ENCODE data around the gene RREB1.

RREB1 gene

GRCh38 chr6:7107578-7108195 is at the start of gene RREB1:
Gene RREB1, plus strand, starts transcription at chr6:7107961. Its CDS starts 73,951 bp downstream, at chr6:7181912.
- peak in 1 of 2 donors; percentile 38 for DNase-seq (ENCODE audit: low read depth in 2 of 2)

GRCh38 chr6:7058250-7058923 is 49.4 kb upstream of the RREB1 start:
- DNase-seq (ENCODE audit: low read depth in 2 of 2), result no peak

GRCh38 chr6:7060769-7061516 is 46.8 kb upstream of the RREB1 start:
- DNase-seq (ENCODE audit: low read depth in 2 of 2), result no peak

- DNase-seq (ENCODE audit: low read depth in 2 of 2), result no peak
These were observed 45.2 kb upstream of the RREB1 start for GRCh38 chr6:7062451-7063162.

GRCh38 chr6:7067305-7067704 is 40.5 kb upstream of the RREB1 start:
- no peak for DNase-seq (ENCODE audit: low read depth in 2 of 2)

GRCh38 chr6:7071405-7071804 is 36.4 kb upstream of the RREB1 start:
- DNase-seq (ENCODE audit: low read depth in 2 of 2), result no peak

- DNase-seq (ENCODE audit: low read depth in 2 of 2), result no peak
These were observed 34.5 kb upstream of the RREB1 start for GRCh38 chr6:7073082-7073820.

GRCh38 chr6:7073821-7074525 is 33.8 kb upstream of the RREB1 start:
- peak; percentile 54 to 59 for DNase-seq (ENCODE audit: low read depth in 2 of 2)

- no peak for DNase-seq (ENCODE audit: low read depth in 2 of 2)
These were observed 32.9 kb upstream of the RREB1 start for GRCh38 chr6:7074870-7075269.

GRCh38 chr6:7075341-7076000 is 32.3 kb upstream of the RREB1 start:
- DNase-seq (ENCODE audit: low read depth in 2 of 2), result no peak

GRCh38 chr6:7077856-7078255 is 29.9 kb upstream of the RREB1 start:
- no peak for DNase-seq (ENCODE audit: low read depth in 2 of 2)

GRCh38 chr6:7078856-7079255 is 28.9 kb upstream of the RREB1 start:
- no peak for DNase-seq (ENCODE audit: low read depth in 2 of 2)

- no peak for DNase-seq (ENCODE audit: low read depth in 2 of 2)
These were observed 27.4 kb upstream of the RREB1 start for GRCh38 chr6:7080311-7080710.

GRCh38 chr6:7085911-7086310 is 21.9 kb upstream of the RREB1 start:
- DNase-seq (ENCODE audit: low read depth in 2 of 2), result no peak

- peak in 1 of 2 donors; percentile 19 for DNase-seq (ENCODE audit: low read depth in 2 of 2)
These were observed 21.3 kb upstream of the RREB1 start for GRCh38 chr6:7086488-7086887.

GRCh38 chr6:7087066-7087465 is 20.7 kb upstream of the RREB1 start:
- no peak for DNase-seq (ENCODE audit: low read depth in 2 of 2)

GRCh38 chr6:7087491-7087979 is 20.2 kb upstream of the RREB1 start:
- no peak for DNase-seq (ENCODE audit: low read depth in 2 of 2)

GRCh38 chr6:7088076-7088742 is 19.6 kb upstream of the RREB1 start:
- no peak for DNase-seq (ENCODE audit: low read depth in 2 of 2)

GRCh38 chr6:7098993-7099392 is 8.8 kb upstream of the RREB1 start:
- no peak for DNase-seq (ENCODE audit: low read depth in 2 of 2)

Measured in activated CD4-positive, alpha-beta T cell treated with anti-CD3 and anti-CD28 coated beads for 24 hours (primary cell).